SK-N-SH (cell line): ENCODE measurements around the gene MBP. TPM values are rescaled to one million over a fixed set of nuclear protein-coding genes. Genes with fewer than 3 reads are reported as not detected.

Experiments used
- CTCF ChIA-PET: fragments of 300-600, 350-600 bp; formaldehyde crosslinking; extraction: SDS; loops from one replicate; lab custom pipeline; 2021; lab: Yijun Ruan, JAX
- POLR2A ChIA-PET: fragments of 350-600 bp; sonication (Branson Sonifier 250); formaldehyde crosslinking; extraction: SDS; loops from one replicate; lab custom pipeline; 2020; ENCODE audit warnings: antibody characterized with exemption, inconsistent platforms; lab: Yijun Ruan, JAX
- DNase-seq: peaks from one replicate; pipeline ENCODE4 v3.0.0; 2012
- H2AFZ ChIP-seq: fragments of 200-600 bp; sonication (generic); 2 replicates; pipeline ENCODE4 v1.8.1; 2016; ENCODE audit warnings: antibody characterized with exemption, mild to moderate bottlenecking, low read depth
- H3F3A ChIP-seq: fragments of 200-600 bp; sonication (generic); replicated peaks from 2 replicates; pipeline ENCODE3; 2016; ENCODE audit warnings: antibody characterized with exemption, mild to moderate bottlenecking; ENCODE audit not compliant: insufficient read depth
- H3K27ac ChIP-seq, 2 experiments: fragments of 200-500 bp in 1 of 2; fragments of 200-600 bp in 1 of 2; sonication (Bioruptor generic) in 1 of 2; sonication (generic), shearing (Covaris generic) in 1 of 2; 2 replicates each; pipeline versions ENCODE4 v1.5.1 to v1.6.1; 2014 to 2016; ENCODE audit warnings: low read depth in 2 of 2, inconsistent platforms in 1 of 2, low read length in 1 of 2, mild to moderate bottlenecking in 1 of 2, mixed read lengths in 1 of 2
- H3K27me3 ChIP-seq: fragments of 200-600 bp; sonication (generic), shearing (Covaris generic); 2 replicates; pipeline ENCODE4 v1.6.1; 2016; ENCODE audit warnings: mixed run types; ENCODE audit not compliant: insufficient read depth
- H3K36me3 ChIP-seq, 2 experiments: fragments of 200-500 bp in 1 of 2; fragments of 200-600 bp in 1 of 2; sonication (Bioruptor generic) in 1 of 2; sonication (generic) in 1 of 2; replicated peaks in 1 of 2; 2 replicates each; pipeline versions ENCODE3 to v1.5.1; 2014 to 2016; ENCODE audit warnings: low read length in 1 of 2, mild to moderate bottlenecking in 1 of 2; ENCODE audit not compliant: insufficient read depth in 2 of 2, control insufficient read depth in 1 of 2
- H3K4me1 ChIP-seq, 2 experiments: fragments of 200-500 bp in 1 of 2; fragments of 200-600 bp in 1 of 2; sonication (Bioruptor generic) in 1 of 2; sonication (generic), shearing (Covaris generic) in 1 of 2; 2 replicates each; pipeline versions ENCODE4 v1.5.1 to v1.6.1; 2014 to 2016; ENCODE audit warnings: low read depth in 1 of 2, low read length in 1 of 2, mixed run types in 1 of 2; ENCODE audit not compliant: insufficient read depth in 2 of 2, control insufficient read depth in 1 of 2
- H3K4me2 ChIP-seq: fragments of 200-600 bp; sonication (generic), shearing (Covaris generic); 2 replicates; pipeline ENCODE4 v1.6.1; 2017; ENCODE audit warnings: mixed run types
- H3K4me3 ChIP-seq, 2 experiments: fragments of 200-500 bp in 1 of 2; fragments of 200-600 bp in 1 of 2; sonication (Bioruptor generic) in 1 of 2; sonication (generic), shearing (Covaris generic) in 1 of 2; 2 replicates each; pipeline versions ENCODE4 v1.5.1 to v1.8.1; 2014 to 2016; ENCODE audit warnings: low read depth in 2 of 2, inconsistent platforms in 1 of 2, low read length in 1 of 2, mild to moderate bottlenecking in 1 of 2, mixed read lengths in 1 of 2, moderate library complexity in 1 of 2
- H3K79me2 ChIP-seq: fragments of 200-600 bp; sonication (generic); 2 replicates; pipeline ENCODE4 v1.8.1; 2017; ENCODE audit warnings: mild to moderate bottlenecking; ENCODE audit not compliant: insufficient read depth
- H3K9ac ChIP-seq: fragments of 200-600 bp; sonication (generic); 2 replicates; pipeline ENCODE4 v1.6.1; 2017; ENCODE audit warnings: mixed run types
- H3K9me2 ChIP-seq: fragments of 200-600 bp; sonication (generic); 2 replicates; pipeline ENCODE4 v1.6.1; 2017; ENCODE audit warnings: mixed run types
- H3K9me3 ChIP-seq: fragments of 200-600 bp; sonication (generic); 2 replicates; pipeline ENCODE4 v1.6.1; 2017; ENCODE audit warnings: mixed run types, mild to moderate bottlenecking, moderate library complexity
- H4K20me1 ChIP-seq: fragments of 200-600 bp; sonication (generic); 2 replicates; pipeline ENCODE4 v1.6.1; 2017; ENCODE audit warnings: mild to moderate bottlenecking, mixed run types; ENCODE audit not compliant: insufficient read depth
- FOXM1 ChIP-seq: IDR thresholded peaks from 2 replicates; pipeline ENCODE4 v1.4.0; 2012; ENCODE audit warnings: low read depth, mild to moderate bottlenecking
- NFIC ChIP-seq: IDR thresholded peaks from 2 replicates; pipeline ENCODE4 v1.4.0; 2012; ENCODE audit warnings: borderline replicate concordance
- RAD21 ChIP-seq: IDR thresholded peaks from 2 replicates; pipeline ENCODE4 v1.6.1; 2012; ENCODE audit warnings: mild to moderate bottlenecking, low read length
- SIN3A ChIP-seq: IDR thresholded peaks from 2 replicates; pipeline ENCODE4 v1.6.1; 2012; ENCODE audit warnings: low read depth, mild to moderate bottlenecking, low read length, moderate library complexity, borderline replicate concordance
- WGBS: methylation state at CpG from one replicate; pipeline ENCODE4 v1.1.6; 2017; ENCODE audit warnings: low lambda C conversion rate; 5-methylcytosine and 5-hydroxymethylcytosine counted together
- polyA plus RNA-seq, 3 experiments: library from polyadenylated mRNA; depleted of rRNA; stranded (reverse); fragments of >200 nt; gene quantifications; 2 replicates each; pipeline ENCODE4 v1.2.3, GENCODE V29; 2012
- TF ChIP-seq, protein P1 (sequence below): fragments of 150-350 bp; IDR thresholded peaks from 2 replicates; pipeline ENCODE4 v1.6.1; 2017; ENCODE audit warnings: antibody characterized with exemption, low read length, low read depth, borderline replicate concordance
- TF ChIP-seq, protein P2 (sequence below): IDR thresholded peaks from 2 replicates; pipeline ENCODE4 v1.4.0; 2012; ENCODE audit warnings: low read depth, borderline replicate concordance
- TF ChIP-seq, protein P3 (sequence below): IDR thresholded peaks from 2 replicates; pipeline ENCODE4; 2012

Gene MBP
- polyA plus RNA-seq, 1 of the 3 experiments (the other 2 are of a cell fraction): 1.6 TPM

DNA sequence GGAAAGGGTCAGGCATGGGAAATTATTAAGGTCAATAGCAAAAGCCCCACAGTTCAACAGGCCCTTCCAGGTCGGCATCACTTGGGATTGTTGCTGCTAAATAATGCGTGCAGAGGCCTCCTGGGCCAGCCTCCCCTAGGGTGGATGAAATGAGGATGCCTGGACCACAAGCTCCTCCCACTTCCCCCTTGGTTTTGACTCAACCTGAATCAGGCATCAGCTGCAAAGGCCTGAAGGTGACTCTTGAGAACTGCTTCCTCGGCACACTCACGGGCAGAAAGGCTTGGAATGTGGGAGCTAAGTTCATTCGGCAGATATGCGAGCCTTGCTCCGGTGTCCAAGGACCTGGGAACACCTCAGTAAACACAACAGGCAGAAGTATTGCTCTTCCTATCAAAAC lies 69.3 kb downstream of the MBP start:
- H3K79me2 ChIP-seq: no peaks in the 10 kb centered on the region
- H3K27me3 ChIP-seq: no peaks in the 10 kb centered on the region
- CTCF ChIA-PET: interaction anchor here (0.8 kb wide), 1 partner anchor 139 kb away, joined by 3 read pairs; no protein-coding TSS in a partner anchor
- H3K9me3 ChIP-seq: no peaks in the 10 kb centered on the region
- no peak for DNase-seq
- peaks cover 0 to 16% of the 10 kb centered on the region in 2 experiments; a peak in 3 of 4 replicates for H3K4me1 ChIP-seq
- no peak overlapping the region for H3K9ac ChIP-seq
- no peaks in the 10 kb centered on the region for H3K36me3 ChIP-seq
- 88% methylated on average over 5 of the region's 7 CpGs for WGBS
- H3K4me2 ChIP-seq: no peak overlapping the region; the same call in 1 of the 2 replicates
- H3K27ac ChIP-seq: no peak overlapping the region
- POLR2A ChIA-PET: no interaction called here
- H3F3A ChIP-seq: peaks cover 13% of the 10 kb centered on the region
- no peak overlapping the region for H2AFZ ChIP-seq
- no peaks in the 10 kb centered on the region for H4K20me1 ChIP-seq
- no peak for TF ChIP-seq RAD21
- TF ChIP-seq, protein P1, sequence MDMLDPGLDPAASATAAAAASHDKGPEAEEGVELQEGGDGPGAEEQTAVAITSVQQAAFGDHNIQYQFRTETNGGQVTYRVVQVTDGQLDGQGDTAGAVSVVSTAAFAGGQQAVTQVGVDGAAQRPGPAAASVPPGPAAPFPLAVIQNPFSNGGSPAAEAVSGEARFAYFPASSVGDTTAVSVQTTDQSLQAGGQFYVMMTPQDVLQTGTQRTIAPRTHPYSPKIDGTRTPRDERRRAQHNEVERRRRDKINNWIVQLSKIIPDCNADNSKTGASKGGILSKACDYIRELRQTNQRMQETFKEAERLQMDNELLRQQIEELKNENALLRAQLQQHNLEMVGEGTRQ: no peak
- TF ChIP-seq, protein P2, sequence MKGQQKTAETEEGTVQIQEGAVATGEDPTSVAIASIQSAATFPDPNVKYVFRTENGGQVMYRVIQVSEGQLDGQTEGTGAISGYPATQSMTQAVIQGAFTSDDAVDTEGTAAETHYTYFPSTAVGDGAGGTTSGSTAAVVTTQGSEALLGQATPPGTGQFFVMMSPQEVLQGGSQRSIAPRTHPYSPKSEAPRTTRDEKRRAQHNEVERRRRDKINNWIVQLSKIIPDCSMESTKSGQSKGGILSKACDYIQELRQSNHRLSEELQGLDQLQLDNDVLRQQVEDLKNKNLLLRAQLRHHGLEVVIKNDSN: no peak
- TF ChIP-seq, protein P3, sequence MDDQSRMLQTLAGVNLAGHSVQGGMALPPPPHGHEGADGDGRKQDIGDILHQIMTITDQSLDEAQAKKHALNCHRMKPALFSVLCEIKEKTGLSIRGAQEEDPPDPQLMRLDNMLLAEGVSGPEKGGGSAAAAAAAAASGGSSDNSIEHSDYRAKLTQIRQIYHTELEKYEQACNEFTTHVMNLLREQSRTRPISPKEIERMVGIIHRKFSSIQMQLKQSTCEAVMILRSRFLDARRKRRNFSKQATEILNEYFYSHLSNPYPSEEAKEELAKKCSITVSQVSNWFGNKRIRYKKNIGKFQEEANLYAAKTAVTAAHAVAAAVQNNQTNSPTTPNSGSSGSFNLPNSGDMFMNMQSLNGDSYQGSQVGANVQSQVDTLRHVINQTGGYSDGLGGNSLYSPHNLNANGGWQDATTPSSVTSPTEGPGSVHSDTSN: no peak
- no peak for TF ChIP-seq FOXM1
- no peaks in the 10 kb centered on the region for H3K9me2 ChIP-seq
- no peak overlapping the region for H3K4me3 ChIP-seq

DNA sequence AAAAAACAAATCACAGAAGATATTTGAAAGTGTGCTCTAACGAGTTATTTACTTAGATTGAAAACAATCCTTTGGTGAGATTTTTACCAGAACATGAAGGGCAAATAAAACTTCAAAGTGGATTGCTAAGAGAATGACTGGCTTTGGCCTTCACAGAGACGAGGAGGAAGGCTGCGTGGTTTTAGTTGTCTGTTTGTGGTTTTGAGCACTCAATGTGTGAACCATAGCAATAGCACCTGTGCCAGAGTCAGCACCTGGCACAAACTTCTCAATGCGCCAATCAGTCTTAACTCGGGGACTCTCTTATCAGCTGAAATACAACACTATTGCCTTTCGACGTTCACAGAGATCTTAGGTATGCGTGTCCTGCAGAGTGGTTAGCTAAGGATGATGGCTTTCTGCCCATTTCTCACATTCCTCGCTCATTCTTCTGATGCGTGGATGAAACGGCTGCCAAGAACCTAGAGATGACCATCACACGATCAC lies 70.0 kb downstream of the MBP start:
- ChIA-PET CTCF (interaction anchor here (0.8 to 1.5 kb wide), 2 partner anchors 62 to 138 kb away, joined by 3 to 7 read pairs; no protein-coding TSS in a partner anchor), POLR2A (no interaction called here)
- no peak overlapping the region for H3K27ac ChIP-seq
- no peaks in the 10 kb centered on the region for H3K79me2 ChIP-seq
- no peak overlapping the region for H3K4me3 ChIP-seq
- no peaks in the 10 kb centered on the region for H3K9me3 ChIP-seq
- peaks cover 0 to 11% of the 10 kb centered on the region in 2 experiments; a peak in 1 of 4 replicates for H3K4me1 ChIP-seq
- H3K36me3 ChIP-seq: no peaks in the 10 kb centered on the region
- WGBS: 87% methylated on average over 12 of the region's 12 CpGs
- DNase-seq: no peak
- no peaks in the 10 kb centered on the region for H3K9me2 ChIP-seq
- no peak for TF ChIP-seq SIN3A
- peaks cover 13% of the 10 kb centered on the region for H3F3A ChIP-seq
- no peak overlapping the region for H3K4me2 ChIP-seq
- H3K9ac ChIP-seq: no peak overlapping the region
- H4K20me1 ChIP-seq: no peaks in the 10 kb centered on the region
- H3K27me3 ChIP-seq: no peaks in the 10 kb centered on the region
- no peak overlapping the region for H2AFZ ChIP-seq

DNA sequence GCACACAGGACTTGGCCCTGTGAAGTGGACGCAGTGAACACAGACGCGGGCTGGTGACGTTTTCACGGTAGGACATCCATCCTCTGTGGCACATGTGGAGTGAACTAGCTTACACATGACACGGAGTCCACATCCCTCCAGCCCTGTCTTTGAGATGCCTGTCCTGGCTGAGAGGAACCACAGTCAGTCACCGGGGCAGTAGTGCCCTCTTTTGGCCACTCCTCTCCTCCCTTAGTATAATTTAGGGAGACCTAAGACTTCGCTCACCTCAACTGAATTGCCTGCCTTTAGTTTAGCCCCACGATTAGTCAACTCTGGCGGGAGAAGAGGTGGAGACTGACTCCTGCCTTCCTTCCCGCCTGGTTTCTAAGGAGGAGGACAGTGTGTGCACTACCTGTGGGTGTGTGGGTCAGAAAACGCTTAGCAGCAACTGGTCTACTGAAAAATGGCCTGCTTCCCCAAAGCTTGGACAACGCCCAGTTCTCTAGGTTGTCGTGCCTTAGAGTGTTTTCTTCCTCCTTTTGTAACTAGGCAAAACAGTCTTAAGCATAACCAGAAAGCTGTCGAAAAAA lies 70.6 kb downstream of the MBP start:
- Histone ChIP-seq H3K9me2 (no peaks in the 10 kb centered on the region), H3K9me3 (no peaks in the 10 kb centered on the region), H3K27ac (no peak overlapping the region), H3F3A (peaks cover 11% of the 10 kb centered on the region), H3K79me2 (no peaks in the 10 kb centered on the region), H3K4me2 (no peak overlapping the region), H4K20me1 (no peaks in the 10 kb centered on the region), H3K27me3 (no peaks in the 10 kb centered on the region), H2AFZ (no peak overlapping the region), H3K4me1 (peaks cover 0 to 11% of the 10 kb centered on the region in 2 experiments; a peak in 1 of 4 replicates), H3K4me3 (no peak overlapping the region), H3K36me3 (no peaks in the 10 kb centered on the region), H3K9ac (no peak overlapping the region)
- ChIA-PET POLR2A (no interaction called here), CTCF (interaction anchor here (0.6 to 1.5 kb wide), 4 partner anchors 9 to 260 kb away, joined by 3 to 7 read pairs (median 3); no protein-coding TSS in a partner anchor)
- no peak for DNase-seq
- WGBS: 91% methylated on average over 14 of the region's 15 CpGs
- no peak for TF ChIP-seq NFIC
- TF ChIP-seq RAD21: 0 out of 2 replicates have a peak, but pooled peaks have one; percentile 10
